GM21447 (cell line): Measurements from ENCODE around the gene TUBGCP6.

Source experiments
- ATAC-seq: cut with Tn5 transposase; IDR thresholded peaks from one replicate; pipeline ENCODE4 v1.9.1; 2021; ENCODE audit not compliant: unreplicated experiment

Gene TUBGCP6

DNA sequence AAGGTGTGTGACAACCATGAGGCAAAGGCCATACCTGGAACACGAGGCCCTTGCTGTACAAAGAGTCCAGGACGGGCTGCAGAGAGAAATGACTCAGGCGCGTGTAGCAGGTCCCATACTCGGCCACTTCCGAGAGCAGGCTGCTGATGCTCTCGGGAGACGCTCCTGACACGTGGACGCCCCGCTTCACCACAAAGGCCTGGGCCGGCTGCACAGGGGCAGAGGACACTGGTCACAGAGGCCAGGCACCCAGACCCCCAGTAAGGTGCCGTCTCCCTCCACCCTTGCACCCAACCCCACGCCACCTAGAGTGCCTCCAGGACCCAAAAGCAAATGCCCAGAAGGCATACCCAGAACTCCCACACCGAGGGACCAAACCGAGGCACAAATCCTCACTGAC lies 15.5 kb downstream of the TUBGCP6 start:
- ATAC-seq: no peak

DNA sequence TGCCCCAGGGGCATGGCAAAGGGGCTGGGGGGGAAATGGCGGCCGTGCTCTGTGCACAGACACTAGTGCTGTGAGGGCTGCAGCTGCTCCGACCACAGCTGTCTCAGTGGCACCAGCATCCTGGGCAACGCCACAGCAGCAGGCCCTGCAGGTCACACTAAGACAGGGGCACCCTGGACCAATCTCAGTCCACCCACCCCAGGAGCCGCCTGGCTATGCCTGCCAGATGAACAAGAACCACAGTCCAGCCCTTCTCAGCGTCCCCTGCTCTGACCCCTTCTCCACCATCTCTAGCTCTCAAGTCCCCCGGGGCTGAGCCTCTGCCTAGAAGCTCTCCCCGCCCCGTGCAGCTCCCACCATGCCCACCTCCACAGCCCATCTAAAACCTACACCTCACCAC lies 16.5 kb downstream of the TUBGCP6 start:
- no peak for ATAC-seq

DNA sequence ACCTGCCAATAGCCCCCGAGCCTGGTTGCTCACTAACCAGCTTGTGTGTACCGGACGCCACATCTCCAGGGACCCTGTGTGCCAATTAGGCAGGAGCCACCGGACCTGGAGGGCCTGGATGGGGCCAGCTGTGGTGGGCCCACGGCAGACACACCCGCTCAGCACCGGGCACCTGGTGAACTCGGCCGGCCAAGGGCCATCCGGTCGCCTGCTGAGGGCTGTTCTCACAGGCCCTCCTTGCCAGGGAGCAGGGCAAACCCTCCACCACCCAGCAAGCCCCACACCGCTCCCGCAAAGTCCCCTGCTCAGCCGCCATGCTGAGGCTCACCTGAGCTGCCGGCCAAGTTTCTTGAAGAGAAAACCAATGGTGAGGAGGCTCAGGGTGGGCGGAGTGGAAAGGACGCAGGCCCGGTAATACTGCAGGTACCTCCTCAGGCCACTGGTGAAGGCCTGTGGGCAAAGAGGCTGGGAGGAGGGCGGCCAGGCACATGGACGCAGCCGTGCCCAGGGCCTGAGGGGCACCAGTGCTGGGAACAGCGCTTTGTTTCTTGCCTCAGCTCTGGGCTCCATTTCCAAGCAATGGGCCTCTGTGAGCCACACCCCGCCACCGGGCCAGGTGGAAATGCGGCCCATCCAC lies 17.1 kb downstream of the TUBGCP6 start:
- ATAC-seq: no peak

DNA sequence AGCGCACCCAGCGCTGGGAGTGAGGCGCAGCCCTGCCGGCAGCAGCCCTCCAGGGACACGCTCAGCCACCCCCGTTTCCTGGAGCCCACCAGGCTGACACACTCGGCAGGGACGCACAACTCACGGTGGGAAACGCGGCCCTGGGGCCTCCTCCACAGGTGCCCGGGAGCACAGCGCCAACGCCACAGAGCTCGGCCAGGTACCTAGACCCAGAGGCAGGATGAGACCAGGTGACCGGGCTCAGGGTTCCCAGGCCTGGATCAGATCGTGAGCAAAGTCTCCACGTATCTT lies 18.0 kb downstream of the TUBGCP6 start:
- ATAC-seq: no peak

DNA sequence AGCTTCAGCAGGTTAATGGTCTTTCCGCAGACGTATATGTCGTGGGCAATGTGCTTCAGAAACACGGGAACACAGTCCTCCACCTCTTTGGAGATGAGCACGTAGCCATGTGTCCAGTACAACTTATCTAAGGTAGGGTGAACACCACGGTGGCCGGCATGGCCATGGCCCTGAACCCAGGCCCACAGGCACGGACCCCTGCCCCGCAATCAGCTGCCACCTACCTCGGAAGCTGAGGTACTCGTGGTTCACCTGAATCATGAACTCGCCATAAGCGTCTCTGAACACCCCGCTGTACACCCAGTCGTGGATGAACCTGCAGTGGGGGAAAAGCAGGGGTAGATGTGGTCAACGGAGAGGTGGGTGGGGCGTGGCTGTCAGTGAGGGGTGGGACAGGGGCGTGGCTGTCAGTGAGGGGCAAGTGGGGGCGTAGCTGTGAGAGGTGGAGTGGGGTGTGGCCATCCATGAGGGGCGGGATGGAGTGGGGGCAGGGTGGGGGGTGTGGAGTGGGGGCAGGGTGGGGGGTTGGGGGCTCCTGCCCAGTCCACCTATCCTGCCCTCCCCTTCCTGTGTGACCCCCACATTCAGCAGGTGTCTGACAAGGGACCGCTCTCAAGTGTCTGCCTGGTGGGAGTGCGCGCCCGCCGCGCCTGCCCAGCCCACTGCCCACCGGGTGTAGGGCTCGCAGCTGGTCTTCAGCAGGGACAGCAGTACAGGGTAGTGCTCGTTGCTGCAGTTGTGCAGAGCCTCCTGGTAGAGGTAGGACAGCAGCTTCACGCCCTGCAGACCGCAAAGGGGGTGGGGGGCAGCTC lies 18.6 kb downstream of the TUBGCP6 start:
- ATAC-seq: no peak

DNA sequence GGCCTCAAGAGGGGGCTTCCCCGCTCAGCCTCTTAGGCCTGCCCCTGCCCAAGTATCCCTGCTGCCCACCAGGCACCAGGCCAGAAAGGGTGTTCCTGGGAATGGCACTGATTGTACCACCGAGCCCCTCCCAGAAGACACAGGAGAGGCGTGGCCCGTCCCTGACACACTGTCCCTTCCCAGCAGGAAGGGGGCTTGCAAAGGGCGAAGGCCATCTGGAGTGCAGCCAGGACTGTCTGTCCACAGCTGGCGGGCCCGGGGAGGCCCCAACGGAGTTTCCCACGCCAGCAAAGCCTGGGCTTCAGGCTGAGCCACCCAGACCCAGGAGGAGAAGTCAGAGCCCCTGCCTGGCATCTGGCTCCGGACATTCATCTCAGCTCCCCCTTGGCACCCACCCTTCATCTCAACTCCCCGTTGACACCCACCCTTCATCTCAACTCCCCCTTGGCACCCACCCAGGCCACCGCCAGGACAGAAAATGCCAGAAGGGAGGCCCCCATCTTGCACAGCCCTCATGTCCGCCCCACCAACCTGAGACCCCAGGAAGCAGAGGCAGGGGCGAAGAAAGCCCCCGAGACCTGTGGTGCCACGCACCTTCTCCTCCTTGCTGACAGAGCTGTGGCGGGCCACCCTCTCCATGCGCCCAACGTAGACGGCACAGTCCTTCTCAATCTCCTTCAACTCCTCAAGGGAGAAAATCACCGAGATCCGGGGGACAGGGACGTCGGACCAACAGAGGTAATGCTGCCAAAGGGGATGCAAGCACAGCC lies 19.4 kb downstream of the TUBGCP6 start:
- no peak for ATAC-seq

DNA sequence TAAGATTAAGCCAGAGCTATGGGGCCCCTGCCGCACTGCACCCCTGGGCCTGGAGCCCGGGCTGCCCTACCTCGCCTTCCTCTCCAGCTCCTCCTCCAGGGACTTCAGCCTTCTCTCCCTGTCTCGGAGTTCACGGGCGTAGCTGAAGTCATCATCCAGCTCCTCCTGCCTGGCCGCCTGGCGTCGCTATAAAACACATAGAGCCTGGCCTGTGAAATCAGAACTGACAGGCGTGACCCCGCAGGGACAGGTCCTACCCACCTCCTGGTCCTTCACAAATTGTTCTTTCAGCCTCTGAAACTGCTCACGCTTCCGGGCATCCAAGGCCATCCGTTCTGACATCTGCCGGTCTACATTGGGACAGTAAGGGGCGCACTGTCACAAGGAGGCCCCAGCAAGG lies 20.8 kb downstream of the TUBGCP6 start:
- no peak for ATAC-seq

DNA sequence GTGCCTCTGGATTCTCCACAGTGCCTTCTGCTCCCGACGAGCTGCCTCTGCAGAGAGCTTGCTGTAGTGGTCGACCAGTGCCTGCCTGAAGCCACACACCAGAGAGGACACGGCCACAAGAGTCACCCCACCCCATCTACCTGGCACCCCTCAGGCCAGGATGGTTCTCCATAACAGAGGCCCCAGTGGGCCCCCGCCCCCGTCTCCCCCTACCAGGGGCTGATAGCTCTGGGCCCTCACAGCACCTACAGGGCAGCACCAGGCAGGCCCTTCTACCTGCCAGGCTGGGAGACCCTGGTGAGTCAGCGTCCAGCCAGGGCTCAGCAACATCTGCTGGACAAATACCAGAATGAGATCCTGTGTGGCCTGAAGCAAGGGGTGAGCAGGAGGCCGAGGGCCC lies 22.3 kb downstream of the TUBGCP6 start:
- no peak for ATAC-seq

DNA sequence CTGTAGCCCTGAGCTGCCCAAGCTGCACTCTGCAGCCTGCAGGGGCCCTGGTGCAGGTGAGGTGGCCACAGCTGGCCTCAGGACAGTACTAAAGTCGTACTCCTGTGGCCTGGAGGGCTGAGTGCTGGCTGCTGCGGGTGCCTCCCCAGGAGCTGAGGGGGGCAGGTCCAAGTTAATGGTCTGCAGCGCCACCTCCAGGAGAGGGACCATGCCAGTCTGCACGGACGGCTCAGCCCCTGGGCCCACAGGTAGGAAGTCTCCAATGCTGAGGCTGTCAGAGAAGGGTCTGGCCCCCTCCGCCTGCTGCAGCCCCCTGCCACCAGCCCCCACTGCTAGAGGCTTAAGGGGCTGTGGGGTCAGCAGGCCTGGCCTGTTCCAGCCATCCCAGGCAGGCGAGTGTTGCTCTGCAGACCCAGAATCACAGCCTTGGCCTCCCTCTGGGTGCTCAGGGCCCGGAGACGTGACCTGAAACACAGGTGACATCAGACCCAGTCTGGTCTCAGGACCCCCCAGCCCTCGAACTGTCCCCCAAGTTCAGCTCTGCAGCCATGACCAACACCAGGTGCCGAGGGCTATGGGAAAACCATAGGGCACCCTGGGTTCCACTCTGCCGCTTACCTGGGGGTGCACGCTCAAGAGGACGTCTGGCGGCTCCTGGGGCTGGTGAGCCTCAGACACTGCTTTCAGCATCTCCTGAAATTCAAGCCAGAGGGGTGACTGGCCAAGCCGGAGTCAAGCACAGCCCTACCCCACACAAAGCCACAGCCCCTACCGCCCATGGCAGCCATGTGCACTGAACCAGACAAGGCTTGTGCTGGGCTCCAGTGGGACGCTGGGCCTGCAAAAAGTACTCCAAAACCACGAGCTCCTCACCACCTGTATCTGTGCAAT lies 23.2 kb downstream of the TUBGCP6 start:
- ATAC-seq: no peak

DNA sequence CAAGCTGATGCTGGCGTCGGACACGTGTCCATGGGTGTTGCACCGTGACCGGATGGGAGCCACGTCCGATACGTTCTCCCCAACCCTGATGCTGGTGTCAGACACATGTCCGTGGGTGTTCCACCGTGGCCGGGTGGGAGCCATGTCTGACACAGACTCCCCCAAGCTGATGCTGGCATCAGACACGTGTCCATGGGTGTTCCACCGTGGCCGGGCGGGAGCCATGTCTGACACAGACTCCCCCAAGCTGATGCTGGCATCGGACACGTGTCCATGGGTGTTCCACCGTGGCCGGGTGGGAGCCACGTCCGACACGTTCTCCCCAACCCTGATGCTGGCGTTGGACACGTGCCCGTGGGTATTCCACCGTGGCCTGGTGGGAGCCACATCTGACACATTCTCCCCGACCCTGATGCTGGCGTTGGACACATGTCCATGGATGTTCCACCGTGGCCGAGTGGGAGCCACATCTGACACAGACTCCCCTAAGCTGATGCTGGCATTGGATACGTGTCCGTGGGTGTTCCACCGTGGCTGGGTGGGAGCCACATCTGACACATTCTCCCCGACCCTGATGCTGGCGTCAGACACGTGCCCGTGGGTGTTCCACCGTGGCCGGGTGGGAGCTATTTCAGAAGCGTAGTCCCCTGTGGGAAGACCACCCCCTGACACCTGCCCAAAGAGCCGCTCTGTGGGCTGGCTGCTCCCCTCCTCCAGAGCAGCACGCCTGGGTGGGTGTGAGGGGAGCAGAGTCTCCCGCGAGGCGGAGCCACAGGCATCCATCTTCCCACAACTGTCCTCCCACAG lies 24.0 kb downstream of the TUBGCP6 start:
- no peak for ATAC-seq

DNA sequence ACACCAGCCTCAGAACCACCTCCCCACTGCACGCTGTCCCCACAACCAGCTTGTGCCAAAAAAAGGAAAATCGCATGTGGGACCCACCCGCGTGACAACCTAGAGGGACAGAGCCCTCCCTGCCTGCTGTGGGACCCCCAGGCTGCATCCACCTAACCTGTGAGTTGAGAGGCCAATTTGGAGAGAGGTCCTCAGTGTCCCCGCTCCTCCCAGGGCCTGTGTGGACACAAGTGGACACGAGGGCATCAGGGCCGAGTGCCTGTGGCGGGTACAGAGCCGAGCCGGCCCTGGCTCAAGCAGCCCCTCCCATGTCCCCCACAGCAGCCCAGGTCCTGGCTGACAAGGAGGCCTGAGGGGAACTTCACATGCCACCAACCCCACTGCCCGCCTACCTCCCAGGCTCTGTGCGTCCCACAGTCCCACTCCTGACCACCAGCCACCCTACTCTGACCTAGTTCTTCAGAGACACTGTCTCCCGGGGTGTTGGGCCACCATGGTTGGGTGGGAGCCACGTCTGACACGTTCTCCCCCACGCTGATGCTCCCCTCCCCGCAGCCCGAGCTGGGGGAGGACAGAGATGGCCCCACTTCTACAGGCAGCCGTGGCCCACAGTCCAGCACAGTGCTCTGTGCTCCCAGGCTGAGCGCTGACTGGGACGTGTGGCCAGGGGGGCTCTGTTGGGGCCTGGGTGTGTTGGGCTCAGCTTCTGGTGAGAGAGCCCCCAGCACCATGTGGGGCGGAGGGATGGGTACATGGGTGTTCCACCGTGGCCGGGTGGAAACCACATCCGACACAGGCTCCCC lies 24.8 kb downstream of the TUBGCP6 start:
- no peak for ATAC-seq

DNA sequence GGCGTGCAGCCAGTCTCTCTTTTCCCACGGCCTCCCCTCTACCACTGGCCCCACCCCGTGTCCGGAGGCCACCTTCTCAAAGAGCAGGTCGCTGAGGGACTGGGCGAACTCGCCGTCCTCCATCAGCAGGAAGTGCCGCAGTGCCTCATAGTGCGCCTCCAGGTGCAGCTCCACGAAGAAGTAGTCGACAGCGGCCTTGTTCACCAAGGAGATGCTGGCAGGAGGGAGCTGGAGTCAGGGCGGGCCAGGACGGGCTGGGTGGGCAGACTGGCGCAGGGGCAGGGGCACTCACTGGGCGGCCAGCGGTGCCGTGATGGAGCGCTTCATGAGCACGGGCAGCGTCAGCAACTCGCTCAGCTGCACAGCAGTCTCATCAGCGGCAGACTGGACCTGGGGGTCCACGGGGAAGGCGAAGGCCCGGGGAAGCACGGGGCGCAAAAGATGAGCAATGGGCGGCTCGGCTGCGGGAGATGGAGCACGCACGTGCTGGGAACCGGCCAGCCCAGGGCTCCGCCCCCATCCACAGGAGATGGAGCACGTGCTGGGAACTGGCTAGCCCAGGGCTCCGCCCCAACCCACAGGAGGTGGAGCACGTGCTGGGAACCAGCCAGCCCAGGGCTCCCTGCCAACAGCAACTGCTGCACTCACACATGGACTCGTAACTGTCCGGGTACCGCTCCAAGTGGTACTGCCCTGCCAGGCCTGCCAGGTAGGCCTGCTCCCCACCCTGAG lies 25.7 kb downstream of the TUBGCP6 start:
- ATAC-seq: no peak

DNA sequence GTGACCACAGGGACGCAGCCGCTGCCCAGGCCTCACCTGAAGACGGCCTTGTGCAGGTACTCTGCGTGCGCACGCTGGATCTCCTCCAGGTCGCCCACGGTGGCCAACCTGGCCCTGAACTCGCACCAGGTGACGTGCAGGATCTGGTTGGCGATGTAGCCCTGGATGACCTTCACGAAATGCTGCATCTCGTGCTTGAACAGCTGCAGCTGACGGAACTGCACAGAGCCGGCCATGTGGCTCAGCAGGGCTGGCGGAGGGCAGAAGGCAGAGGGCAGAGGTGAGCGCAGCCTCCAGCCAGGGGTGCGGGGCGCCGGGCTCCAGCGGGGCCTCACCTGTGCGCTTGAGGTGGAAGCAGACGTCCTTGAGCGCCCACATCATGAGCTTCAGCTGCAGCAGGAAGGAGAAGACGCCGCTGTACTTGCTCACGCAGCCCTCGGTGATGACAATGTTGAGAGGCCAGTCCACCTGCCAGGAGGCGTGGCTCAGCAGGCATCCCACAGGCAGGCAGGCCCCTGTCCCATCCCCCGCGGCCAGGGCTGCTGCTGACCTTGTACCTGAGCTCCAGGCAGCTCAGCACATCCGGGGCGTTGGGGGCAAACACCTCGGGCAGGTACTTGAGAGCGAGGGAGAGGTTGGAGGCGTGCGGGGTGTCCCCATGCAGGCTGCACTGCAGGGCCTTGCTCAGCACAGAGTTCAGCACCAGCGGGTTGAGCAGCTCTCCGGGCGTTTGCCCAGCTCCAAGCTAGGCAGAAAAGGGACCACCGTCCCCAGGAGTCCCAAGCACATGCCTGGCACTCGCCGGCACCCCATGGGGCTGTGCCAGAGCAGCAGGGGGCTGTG lies 26.4 kb downstream of the TUBGCP6 start:
- ATAC-seq: no peak

DNA sequence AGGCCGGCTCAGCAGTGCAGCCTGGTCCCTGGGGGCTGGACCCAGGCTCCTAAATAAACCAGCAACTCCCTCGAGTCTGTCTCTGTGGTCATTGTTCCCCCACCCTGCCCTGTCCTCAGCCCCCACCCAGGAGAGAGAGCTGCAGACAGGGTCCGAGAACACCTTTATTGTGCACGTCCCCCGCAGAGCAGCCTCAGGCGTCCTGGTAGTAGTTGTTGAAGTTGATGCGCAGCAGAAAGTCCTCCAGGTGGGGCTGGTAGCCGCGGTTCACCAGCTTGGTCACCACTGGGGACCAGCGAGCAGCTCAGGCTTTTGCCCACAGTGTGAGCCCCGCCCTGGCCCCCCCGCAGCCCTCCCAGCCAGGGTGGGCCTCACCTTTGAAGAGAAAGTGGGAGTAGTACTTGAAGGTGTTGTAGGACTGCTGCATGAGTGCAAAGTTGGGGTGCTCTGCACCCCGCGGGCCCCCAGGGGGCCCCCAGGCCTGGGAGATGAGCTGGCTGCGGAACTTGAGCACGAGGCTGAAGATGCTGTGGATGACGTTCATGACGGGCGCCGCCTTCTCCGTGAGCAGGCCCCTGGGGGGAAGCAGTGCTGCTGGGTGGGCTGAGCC lies 27.2 kb downstream of the TUBGCP6 start:
- no peak for ATAC-seq

DNA sequence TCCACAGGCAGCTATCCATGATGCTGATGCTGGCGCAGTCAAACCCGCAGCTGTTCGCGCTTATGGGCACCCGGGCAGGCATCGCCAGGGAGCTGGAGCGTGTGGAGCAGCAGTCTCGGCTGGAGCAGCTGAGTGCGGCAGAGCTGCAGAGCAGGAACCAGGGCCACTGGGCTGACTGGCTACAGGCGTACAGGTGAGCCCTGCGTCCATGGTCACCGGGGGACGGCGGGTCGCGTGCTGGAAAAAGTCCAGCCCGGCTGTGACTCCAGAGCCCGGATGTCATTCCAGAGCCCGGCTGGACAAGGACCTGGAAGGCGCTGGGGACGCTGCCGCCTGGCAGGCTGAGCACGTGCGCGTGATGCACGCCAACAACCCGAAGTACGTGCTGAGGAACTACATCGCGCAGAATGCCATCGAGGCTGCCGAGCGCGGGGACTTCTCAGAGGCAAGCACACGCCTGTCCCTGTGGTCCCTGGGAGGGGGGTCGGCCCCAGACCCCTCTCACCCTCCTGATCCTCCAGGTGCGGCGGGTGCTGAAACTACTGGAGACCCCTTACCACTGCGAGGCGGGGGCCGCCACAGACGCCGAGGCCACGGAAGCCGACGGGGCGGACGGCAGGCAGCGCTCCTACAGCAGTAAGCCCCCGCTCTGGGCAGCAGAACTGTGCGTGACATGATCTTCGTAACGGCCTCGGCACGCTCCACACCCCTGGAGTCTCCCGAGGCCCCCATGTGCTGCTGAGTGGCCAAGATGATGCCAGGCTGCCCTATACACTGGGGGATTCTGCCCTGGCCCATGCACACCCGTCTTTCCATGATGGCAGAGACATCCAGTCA lies 27.9 kb downstream of the TUBGCP6 start:
- ATAC-seq: no peak

DNA sequence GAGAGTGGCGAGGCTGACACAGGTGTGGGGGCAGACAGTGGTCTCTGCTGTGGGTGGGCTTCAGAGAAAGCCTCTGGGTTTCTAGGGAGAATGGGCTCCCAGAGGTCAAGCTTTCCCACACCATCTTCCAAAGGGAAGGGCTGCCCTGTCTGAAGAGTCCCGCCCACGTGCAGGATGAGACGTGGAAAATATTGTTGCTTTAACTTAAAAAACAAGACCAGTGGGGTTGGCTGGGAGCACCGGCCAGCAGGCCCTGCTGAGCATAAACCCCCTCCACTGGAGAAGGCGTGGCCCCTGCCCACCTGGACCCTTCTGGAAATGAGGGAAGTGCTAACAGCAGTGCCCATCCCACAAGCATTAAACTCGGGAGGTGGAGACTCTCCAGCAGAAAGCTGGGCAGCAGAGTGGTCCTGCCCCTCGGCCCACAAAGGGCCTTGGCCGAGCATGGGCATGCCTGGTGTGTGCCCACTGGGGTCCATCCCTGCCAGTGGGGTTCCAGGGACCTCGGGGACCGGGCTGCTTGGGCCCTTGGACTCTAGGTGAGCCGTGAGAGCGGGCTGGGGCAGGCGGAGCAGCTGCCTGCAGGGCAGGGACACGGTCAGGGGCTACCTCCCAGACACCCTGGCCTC lies 28.7 kb downstream of the TUBGCP6 start:
- ATAC-seq: no peak
